ENCODE results near the gene ARHGAP26. TPM values are rescaled to one million over a fixed set of nuclear protein-coding genes. Genes with fewer than 3 reads are reported as not detected.

Gene ARHGAP26
- total and polyA plus RNA-seq, 2 donors (not counting 1 experiment from before 2014, with no cell fraction given) = 4.1 to 6.8 TPM

- no peak overlapping the region for H3K9ac ChIP-seq (ENCODE audit: insufficient read depth, low read length)
- no peaks in the 10 kb centered on the region for H3K9me3 ChIP-seq (ENCODE audit: control insufficient read depth, insufficient read depth, low read depth, low read length)
- H3K4me3 ChIP-seq (replicated peaks in 1 of 4; ENCODE audit: control extremely low read depth in 1 of 4, insufficient read depth in 1 of 4, low read depth in 3 of 4, low read length in 4 of 4) = no peak overlapping the region
- no peaks in the 10 kb centered on the region for H3K27me3 ChIP-seq (ENCODE audit: control insufficient read depth, insufficient read depth, low read length)
- no peak overlapping the region for H2AFZ ChIP-seq (ENCODE audit: low read length)
- H3K79me2 ChIP-seq (ENCODE audit: control insufficient read depth, insufficient read depth, low read length) = no peaks in the 10 kb centered on the region
- TF ChIP-seq CTCF (conservative IDR thresholded peaks at IDR 0.05 in 1 of 2, IDR thresholded peaks at IDR 0.05 in 1 of 2; ENCODE audit: low read depth in 1 of 2, low read length in 2 of 2) (no peak), EZH2 (IDR thresholded peaks at IDR 0.05; ENCODE audit: low read length, missing control alignments) (no peak)
- H3K27ac ChIP-seq (ENCODE audit: insufficient read depth, low read length) = no peak overlapping the region
- no peaks in the 10 kb centered on the region for H3K36me3 ChIP-seq (ENCODE audit: control insufficient read depth, insufficient read depth, low read length)
- H4K20me1 ChIP-seq (ENCODE audit: control insufficient read depth, extremely low read depth, insufficient read depth, low read length) = no peaks in the 10 kb centered on the region
- no peak for DNase-seq (ENCODE audit: low read depth in 2 of 2)
- peaks cover 5% of the 10 kb centered on the region for H3K4me1 ChIP-seq (ENCODE audit: control insufficient read depth, extremely low read depth, insufficient read depth, low read length)
- H3K4me2 ChIP-seq (ENCODE audit: extremely low read depth, insufficient read depth, low read length) = no peak overlapping the region
Measured at GRCh38 chr5:143170977-143171376, 400.8 kb downstream of the ARHGAP26 start.

- Histone ChIP-seq H3K9ac (ENCODE audit: insufficient read depth, low read length) (no peak overlapping the region), H3K4me3 (replicated peaks in 1 of 4; ENCODE audit: control extremely low read depth in 1 of 4, insufficient read depth in 1 of 4, low read depth in 3 of 4, low read length in 4 of 4) (no peak overlapping the region), H3K27me3 (ENCODE audit: control insufficient read depth, insufficient read depth, low read length) (no peaks in the 10 kb centered on the region), H3K36me3 (ENCODE audit: control insufficient read depth, insufficient read depth, low read length) (no peaks in the 10 kb centered on the region), H3K9me3 (ENCODE audit: control insufficient read depth, insufficient read depth, low read depth, low read length) (no peaks in the 10 kb centered on the region), H2AFZ (ENCODE audit: low read length) (no peak overlapping the region), H3K79me2 (ENCODE audit: control insufficient read depth, insufficient read depth, low read length) (no peaks in the 10 kb centered on the region), H4K20me1 (ENCODE audit: control insufficient read depth, extremely low read depth, insufficient read depth, low read length) (no peaks in the 10 kb centered on the region), H3K4me2 (ENCODE audit: extremely low read depth, insufficient read depth, low read length) (no peak overlapping the region), H3K27ac (ENCODE audit: insufficient read depth, low read length) (no peak overlapping the region), H3K4me1 (ENCODE audit: control insufficient read depth, extremely low read depth, insufficient read depth, low read length) (peaks cover 5% of the 10 kb centered on the region)
- TF ChIP-seq EZH2 (IDR thresholded peaks at IDR 0.05; ENCODE audit: low read length, missing control alignments) = no peak
- TF ChIP-seq CTCF (conservative IDR thresholded peaks at IDR 0.05 in 1 of 2, IDR thresholded peaks at IDR 0.05 in 1 of 2; ENCODE audit: low read depth in 1 of 2, low read length in 2 of 2) = no peak
- peak in 1 of 2 donors; percentile 26 for DNase-seq (ENCODE audit: low read depth in 2 of 2)
Measured at GRCh38 chr5:143172739-143173138, 402.6 kb downstream of the ARHGAP26 start.

- Histone ChIP-seq H2AFZ (ENCODE audit: low read length) (no peak overlapping the region), H3K9me3 (ENCODE audit: control insufficient read depth, insufficient read depth, low read depth, low read length) (no peaks in the 10 kb centered on the region), H3K27me3 (ENCODE audit: control insufficient read depth, insufficient read depth, low read length) (no peaks in the 10 kb centered on the region), H3K4me1 (ENCODE audit: control insufficient read depth, extremely low read depth, insufficient read depth, low read length) (peaks cover 5% of the 10 kb centered on the region), H3K4me2 (ENCODE audit: extremely low read depth, insufficient read depth, low read length) (no peak overlapping the region), H3K4me3 (replicated peaks in 1 of 4; ENCODE audit: control extremely low read depth in 1 of 4, insufficient read depth in 1 of 4, low read depth in 3 of 4, low read length in 4 of 4) (no peak overlapping the region), H3K27ac (ENCODE audit: insufficient read depth, low read length) (no peak overlapping the region), H3K79me2 (ENCODE audit: control insufficient read depth, insufficient read depth, low read length) (no peaks in the 10 kb centered on the region), H3K9ac (ENCODE audit: insufficient read depth, low read length) (no peak overlapping the region), H3K36me3 (ENCODE audit: control insufficient read depth, insufficient read depth, low read length) (no peaks in the 10 kb centered on the region), H4K20me1 (ENCODE audit: control insufficient read depth, extremely low read depth, insufficient read depth, low read length) (no peaks in the 10 kb centered on the region)
- TF ChIP-seq EZH2 (IDR thresholded peaks at IDR 0.05; ENCODE audit: low read length, missing control alignments) (no peak), CTCF (conservative IDR thresholded peaks at IDR 0.05 in 1 of 2, IDR thresholded peaks at IDR 0.05 in 1 of 2; ENCODE audit: low read depth in 1 of 2, low read length in 2 of 2) (no peak)
- no peak for DNase-seq (ENCODE audit: low read depth in 2 of 2)
Measured at GRCh38 chr5:143173139-143173889, 403.1 kb downstream of the ARHGAP26 start.
